H1 (cell line): ENCODE data around the gene DHCR7. TPM values are rescaled to one million over a fixed set of nuclear protein-coding genes. Genes with fewer than 3 reads are reported as not detected.

Experiments used
- CBX8 ChIP-seq: fragments of 300-800, 300-1000 bp; sonication (generic); IDR thresholded peaks from 2 replicates; pipeline ENCODE4 v1.7.1; 2016; ENCODE audit warnings: low read depth, low read length, borderline replicate concordance
- GABPA ChIP-seq: IDR thresholded peaks from 2 replicates; pipeline ENCODE4 v1.6.1; 2011; ENCODE audit warnings: mild to moderate bottlenecking, low read length, moderate library complexity, borderline replicate concordance; ENCODE audit not compliant: insufficient read depth
- SRF ChIP-seq: IDR thresholded peaks from 2 replicates; pipeline ENCODE4 v1.6.1; 2011; ENCODE audit warnings: mild to moderate bottlenecking, low read depth, low read length, moderate library complexity
- TAF1 ChIP-seq: IDR thresholded peaks from 2 replicates; pipeline ENCODE4 v1.6.1; 2011; ENCODE audit warnings: mild to moderate bottlenecking, low read depth, low read length
- polyA plus RNA-seq, 7 experiments: library from polyadenylated mRNA; depleted of rRNA in 3 of 7; stranded (reverse) in 5 of 7; unstranded in 2 of 7; fragments of >200 nt in 5 of 7; fragments of 200-250 nt in 2 of 7; gene quantifications; 1 replicate in 5 of 7; 2 replicates in 1 of 7; 4 replicates in 1 of 7; pipeline versions ENCODE4 v1.2.1 to v1.2.3, GENCODE V29; 2011 to 2013; ENCODE audit warnings: missing spikeins in 2 of 7, mixed read lengths in 2 of 7
- total RNA-seq: library from RNA; stranded (reverse); fragmentation: NEBNext Ultra II Directional; extraction: Animal tissue kit (Norgen Biotek cat#: 25700); gene quantifications from 2 replicates; pipeline ENCODE4 v1.2.1, GENCODE V29; 2021

DHCR7 gene
- total and polyA plus RNA-seq, 2 of the 8 experiments (the other 6 are each of a cell fraction or from before 2014, with no cell fraction given) = 144 to 157 TPM

DNA sequence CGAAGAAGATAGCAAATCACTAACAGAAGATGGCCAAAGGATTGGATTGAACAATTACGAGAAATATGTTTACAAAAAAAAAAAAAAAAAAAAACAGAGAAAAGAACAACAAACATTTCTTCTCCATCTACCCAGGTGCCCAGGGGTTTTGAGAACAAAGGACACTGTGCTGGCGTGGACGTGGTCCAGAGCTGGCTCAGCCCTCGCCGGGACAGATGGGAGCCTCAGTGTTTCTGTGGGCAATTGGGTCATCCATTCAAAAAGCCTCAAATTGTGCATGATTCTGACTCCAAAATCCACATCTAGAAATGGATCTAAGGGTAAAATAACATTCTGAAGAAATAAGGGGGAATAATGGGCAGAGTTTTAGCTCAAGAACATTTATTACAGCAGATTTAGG is 63.1 kb downstream of the DHCR7 start (continued):
- TF ChIP-seq TAF1 = no peak
- no peak for TF ChIP-seq CBX8
- no peak for TF ChIP-seq GABPA
- no peak for TF ChIP-seq SRF
